HepG2 (cell line): ENCODE measurements around the gene CD300LF. TPM values are rescaled to one million over a fixed set of nuclear protein-coding genes. Genes with fewer than 3 reads are reported as not detected.

Experiments used
- AKNA ChIP-seq: sonication (generic); formaldehyde crosslinking; IDR thresholded peaks from 2 replicates; pipeline ENCODE4 v1.4.0; 2020; ENCODE audit warnings: missing genetic modification reagents, borderline replicate concordance
- ASH2L ChIP-seq: fragments of 300-600, 200-600 bp; sonication (generic); IDR thresholded peaks from 2 replicates; pipeline ENCODE4 v1.7.0; 2017; ENCODE audit warnings: low read depth, mild to moderate bottlenecking, moderate library complexity, mixed read lengths, low read length; ENCODE audit not compliant: insufficient read length
- ELF3 ChIP-seq: IDR thresholded peaks from 2 replicates; pipeline ENCODE4 v1.6.1; 2016; ENCODE audit warnings: missing genetic modification reagents, missing compliant biosample characterization
- EP300 ChIP-seq, 3 experiments: sonication (generic) in 1 of 3; formaldehyde crosslinking in 1 of 3; IDR thresholded peaks; 2 replicates each; pipeline versions ENCODE4 v1.5.1 to v1.6.1; 2011 to 2020; ENCODE audit warnings: low read depth in 2 of 3, low read length in 2 of 3, borderline replicate concordance in 1 of 3, improper control_type of control experiment in 1 of 3, mild to moderate bottlenecking in 1 of 3, missing genetic modification reagents in 1 of 3, moderate library complexity in 1 of 3
- FOXK2 ChIP-seq: fragments of 450-650 bp; IDR thresholded peaks from 2 replicates; pipeline ENCODE4 v1.6.1; 2016
- GABPA ChIP-seq, 2 experiments: IDR thresholded peaks; 2 replicates each; pipeline ENCODE4 v1.6.1; 2011 to 2016; ENCODE audit warnings: low read depth in 2 of 2, low read length in 1 of 2, missing biosample characterization in 1 of 2, missing genetic modification characterization in 1 of 2
- KLF15 ChIP-seq: sonication (generic); formaldehyde crosslinking; IDR thresholded peaks from 2 replicates; pipeline ENCODE4 v1.8.1; 2023; ENCODE audit warnings: borderline replicate concordance, mild to moderate bottlenecking, inconsistent platforms, missing genetic modification reagents, mixed read lengths
- MXI1 ChIP-seq: IDR thresholded peaks from 3 replicates; pipeline ENCODE4 v1.6.1; 2012; ENCODE audit warnings: low read depth, low read length, inconsistent platforms, borderline replicate concordance
- NFAT5 ChIP-seq: sonication (generic); formaldehyde crosslinking; IDR thresholded peaks from 2 replicates; pipeline ENCODE4 v1.4.0; 2020; ENCODE audit warnings: missing genetic modification reagents
- POLR2AphosphoS2 ChIP-seq: IDR thresholded peaks from 2 replicates; pipeline ENCODE4 v1.6.1; 2011; ENCODE audit warnings: low read depth, low read length, improper control_type of control experiment
- REXO4 ChIP-seq: sonication (generic); formaldehyde crosslinking; IDR thresholded peaks from 2 replicates; pipeline ENCODE4 v1.8.0; 2022; ENCODE audit warnings: missing genetic modification reagents, mild to moderate bottlenecking, borderline replicate concordance
- YY1 ChIP-seq: IDR thresholded peaks from 2 replicates; pipeline ENCODE4 v1.6.1; 2011; ENCODE audit warnings: low read length, low read depth, moderate library complexity, mild to moderate bottlenecking; ENCODE audit not compliant: insufficient read depth, insufficient replicate concordance
- ZNF205 ChIP-seq: IDR thresholded peaks from 2 replicates; pipeline ENCODE4 v1.6.1; 2018; ENCODE audit warnings: missing biosample characterization, missing genetic modification reagents
- ZNF552 ChIP-seq: sonication (generic); formaldehyde crosslinking; IDR thresholded peaks from 2 replicates; pipeline ENCODE4 v1.9.0; 2022; ENCODE audit warnings: missing genetic modification reagents, mild to moderate bottlenecking, borderline replicate concordance
- ZNF761 ChIP-seq: sonication (generic); formaldehyde crosslinking; conservative IDR thresholded peaks from 2 replicates; pipeline ENCODE4 v1.4.0; 2020; ENCODE audit warnings: mild to moderate bottlenecking, missing genetic modification reagents
- ZNF788 ChIP-seq: sonication (generic); formaldehyde crosslinking; IDR thresholded peaks from 2 replicates; pipeline ENCODE4 v1.5.0; 2020; ENCODE audit warnings: mild to moderate bottlenecking, missing genetic modification reagents, borderline replicate concordance
- ZSCAN25 ChIP-seq: sonication (generic); formaldehyde crosslinking; IDR thresholded peaks from 2 replicates; pipeline ENCODE4 v1.8.0; 2022; ENCODE audit warnings: mild to moderate bottlenecking, missing genetic modification reagents
- polyA plus RNA-seq, 8 experiments: library from polyadenylated mRNA; depleted of rRNA in 3 of 8; stranded (reverse) in 7 of 8; unstranded in 1 of 8; fragments of >200 nt; fragmentation: Illumina TruSeq in 4 of 8; extraction: Trizol in 4 of 8; gene quantifications; 2 replicates each; pipeline versions ENCODE4 v1.2.1 to v1.2.3, GENCODE V29; 2011 to 2016; ENCODE audit warnings: low read depth in 4 of 8, missing spikeins in 1 of 8, mixed read lengths in 1 of 8; ENCODE audit not compliant: insufficient read depth in 1 of 8
- total RNA-seq, 5 experiments: library from RNA; depleted of rRNA; stranded (reverse); fragments of >200 nt; fragmentation: Illumina TruSeq; extraction: Trizol; gene quantifications; 2 replicates each; pipeline ENCODE4 v1.2.3, GENCODE V29; 2016; ENCODE audit warnings: low read depth in 1 of 5

CD300LF gene
- total and polyA plus RNA-seq, 2 of the 13 experiments (the other 11 are each of a cell fraction or from before 2014, with no cell fraction given) = not detected

GRCh38 chr17:74748529-74749278, 36.0 kb upstream of the CD300LF start, which contains the start of gene NHERF1 (continued):
- TF ChIP-seq KLF15 (peak; percentile 82; the same call in 1 of the 2 replicates), ZNF205 (CRISPR knock-in tag) (peak; percentile 87), EP300 (IDR thresholded peaks at IDR 0.05; ENCODE audit: low read depth in 2 of 2, low read length in 2 of 2) (0 out of 4 replicates have a peak, but pooled peaks of 1 of the 2 experiments have one; percentile 22), EP300 (CRISPR knock-in tag; IDR thresholded peaks at IDR 0.05; ENCODE audit: borderline replicate concordance) (no peak; the same call in 1 of the 2 replicates), ZSCAN25 (peak; percentile 90), AKNA (CRISPR knock-in tag) (peak; percentile 82; the same call in 1 of the 2 replicates), ASH2L (peak; percentile 58), ZNF761 (CRISPR knock-in tag) (0 out of 2 replicates have a peak, but pooled peaks have one; percentile 1), ELF3 (no peak), REXO4 (CRISPR knock-in tag) (no peak), GABPA (IDR thresholded peaks at IDR 0.05; ENCODE audit: low read depth, low read length) (no peak), GABPA (CRISPR knock-in tag; IDR thresholded peaks at IDR 0.05; ENCODE audit: low read depth) (no peak), YY1 (peak; percentile 77), POLR2AphosphoS2 (peak; percentile 90; the same call in 1 of the 2 replicates), ZNF788 (peak; percentile 61; the same call in 1 of the 2 replicates), NFAT5 (CRISPR knock-in tag) (peak; percentile 91; the same call in 1 of the 2 replicates), MXI1 (peak; percentile 91; the same call in 2 of the 3 replicates), ZNF552 (peak; percentile 37), FOXK2 (no peak)
